ENCODE measurements around the gene OGFR. TPM values are rescaled to one million over a fixed set of nuclear protein-coding genes. Genes with fewer than 3 reads are reported as not detected.
"Not testable (repeated sequence)": the region's sequence is repeated elsewhere in the genome, so short reads cannot be mapped to it uniquely, and the experiment has no call there.

OGFR gene
- total RNA-seq, 2 donors from 2014 or later, result 42.3 to 52.6 TPM

DNA sequence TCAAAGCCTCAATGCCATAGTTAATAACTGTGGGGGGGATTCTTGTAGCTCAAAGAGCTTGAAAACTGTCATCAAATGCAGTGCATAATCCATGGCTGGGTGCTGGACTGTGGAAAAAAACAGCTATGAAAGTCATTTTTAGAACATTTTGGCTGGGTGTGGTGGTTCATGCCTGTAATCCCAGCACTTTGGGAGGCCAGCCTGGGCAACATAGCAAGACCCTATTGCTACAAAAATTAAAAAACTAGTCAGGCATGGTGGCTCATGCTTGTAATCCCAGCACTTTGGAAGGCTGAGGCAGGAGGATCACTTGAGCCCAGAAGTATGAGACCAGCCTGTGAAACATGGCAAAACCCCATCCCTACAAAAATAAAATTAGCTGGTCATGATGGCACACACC is 44.8 kb downstream of the OGFR start:
- ATAC-seq (replicated peaks), result no peak
- Mint-ChIP-seq H3K4me1 (no peaks in the 10 kb centered on the region), H3K36me3 (ENCODE audit: low read depth) (peaks cover 35% of the 10 kb centered on the region), H3K27ac (no peak overlapping the region), H3K9me3 (no peaks in the 10 kb centered on the region), H3K27me3 (no peaks in the 10 kb centered on the region), H3K4me3 (no peak overlapping the region)

DNA sequence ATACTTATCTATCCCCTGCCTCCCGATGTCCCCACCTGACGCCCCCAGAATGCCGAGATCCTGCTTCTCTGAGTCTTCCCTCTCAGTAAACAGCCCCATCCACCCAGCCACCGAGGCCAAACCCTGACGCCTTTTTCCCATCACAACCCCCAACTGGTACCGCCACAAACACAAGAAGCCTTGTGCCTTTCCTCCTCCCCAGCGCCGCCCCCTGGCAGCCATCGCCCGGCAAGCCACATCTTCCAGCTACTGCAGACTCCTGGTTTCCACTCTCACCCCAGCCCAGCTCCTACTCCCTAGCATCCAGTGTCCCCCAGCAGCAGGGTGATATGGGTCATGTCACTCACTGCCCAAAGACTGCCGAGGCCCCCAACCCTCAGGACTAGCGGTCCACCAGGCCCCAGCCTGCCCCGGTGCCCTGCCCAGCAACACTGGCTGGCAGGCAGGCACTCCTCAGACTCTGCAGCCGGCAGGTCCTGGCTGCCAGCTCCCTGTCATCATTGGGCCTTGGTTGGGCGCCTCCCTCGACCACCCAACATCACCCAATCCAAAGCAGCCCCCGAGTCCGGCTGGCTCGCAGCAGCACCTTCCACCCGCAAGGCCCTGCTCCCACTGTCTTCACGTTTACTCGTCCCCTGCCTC is 45.8 kb downstream of the OGFR start:
- H3K27ac Mint-ChIP-seq, result peak overlapping the region; percentile 32
- H3K9me3 Mint-ChIP-seq, result no peaks in the 10 kb centered on the region
- H3K4me1 Mint-ChIP-seq, result no peaks in the 10 kb centered on the region
- H3K4me3 Mint-ChIP-seq, result no peak overlapping the region
- ATAC-seq (replicated peaks), result no peak
- H3K27me3 Mint-ChIP-seq, result no peaks in the 10 kb centered on the region
- peaks cover 33% of the 10 kb centered on the region for H3K36me3 Mint-ChIP-seq (ENCODE audit: low read depth)

DNA sequence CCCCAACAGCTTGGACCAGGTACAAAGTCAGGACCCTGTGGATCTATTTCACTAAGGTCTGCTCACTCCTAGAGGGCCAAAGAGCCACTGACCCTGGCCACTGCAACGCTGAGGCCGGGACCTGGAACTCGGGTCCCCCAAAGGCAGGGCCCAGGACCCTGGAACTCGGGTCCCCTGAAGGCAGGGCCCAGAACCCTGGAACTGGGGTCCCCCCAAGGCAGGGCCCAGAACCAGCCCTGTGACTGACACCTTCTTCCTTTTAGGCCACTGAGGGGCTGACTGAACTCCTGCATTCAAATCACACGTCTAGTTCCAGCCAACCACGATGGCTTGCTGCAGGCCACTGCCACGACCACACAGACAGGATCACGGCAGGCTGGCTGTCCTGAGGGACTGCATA is 47.6 kb downstream of the OGFR start:
- H3K4me1 Mint-ChIP-seq, result no peaks in the 10 kb centered on the region
- H3K27me3 Mint-ChIP-seq, result no peaks in the 10 kb centered on the region
- H3K36me3 Mint-ChIP-seq (ENCODE audit: low read depth), result peaks cover 27% of the 10 kb centered on the region
- H3K9me3 Mint-ChIP-seq, result no peaks in the 10 kb centered on the region
- no peak for ATAC-seq (replicated peaks)
- no peak overlapping the region for H3K4me3 Mint-ChIP-seq
- H3K27ac Mint-ChIP-seq, result no peak overlapping the region

DNA sequence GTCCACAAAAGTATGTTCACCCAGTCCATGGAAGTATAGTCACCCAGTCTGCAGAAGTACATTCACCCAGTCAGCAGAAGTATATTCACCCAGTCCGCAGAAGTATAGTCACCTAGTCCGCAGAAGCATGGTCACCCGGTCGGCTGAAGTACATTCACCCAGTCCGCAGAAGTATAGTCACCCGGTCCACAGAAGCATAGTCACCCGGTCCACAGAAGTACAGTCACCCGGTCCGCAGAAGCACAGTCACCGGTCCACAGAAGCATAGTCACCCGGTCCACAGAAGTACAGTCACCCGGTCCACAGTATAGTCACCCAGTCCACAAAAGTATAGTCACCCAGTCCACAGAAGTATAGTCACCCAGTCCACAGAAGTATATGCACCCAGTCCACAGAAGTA is 48.2 kb downstream of the OGFR start:
- no peaks in the 10 kb centered on the region for H3K27me3 Mint-ChIP-seq
- H3K9me3 Mint-ChIP-seq, result no peaks in the 10 kb centered on the region
- H3K27ac Mint-ChIP-seq, result no peak overlapping the region
- peaks cover 29% of the 10 kb centered on the region for H3K36me3 Mint-ChIP-seq (ENCODE audit: low read depth)
- no peak overlapping the region for H3K4me3 Mint-ChIP-seq
- H3K4me1 Mint-ChIP-seq, result no peaks in the 10 kb centered on the region
- ATAC-seq (replicated peaks), result no peak

DNA sequence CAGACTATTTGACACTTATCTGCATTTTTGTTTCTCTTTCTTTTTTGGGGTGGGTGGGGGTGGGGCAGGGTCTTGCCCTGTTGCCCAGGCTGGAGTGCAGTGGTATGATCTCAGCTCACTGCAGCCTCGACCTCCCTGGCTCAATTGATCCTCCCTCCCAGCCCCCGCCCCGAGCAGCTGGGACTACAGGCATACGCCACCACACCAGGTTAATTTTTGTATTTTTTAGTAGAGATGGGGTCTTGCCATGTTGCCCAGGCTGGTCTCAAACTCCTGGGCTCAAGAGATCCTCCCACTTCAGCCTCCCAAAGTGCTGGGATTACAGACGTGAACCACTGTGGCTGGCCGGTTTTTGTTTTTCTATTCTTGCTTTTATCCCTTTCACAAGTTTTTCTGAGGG is 48.7 kb downstream of the OGFR start:
- not testable (repeated sequence) for H3K4me3 Mint-ChIP-seq; ATAC-seq (replicated peaks); H3K9me3 Mint-ChIP-seq; H3K27me3 Mint-ChIP-seq; H3K4me1 Mint-ChIP-seq; H3K27ac Mint-ChIP-seq
- H3K36me3 Mint-ChIP-seq (ENCODE audit: low read depth), result peaks cover 31% of the 10 kb centered on the region

DNA sequence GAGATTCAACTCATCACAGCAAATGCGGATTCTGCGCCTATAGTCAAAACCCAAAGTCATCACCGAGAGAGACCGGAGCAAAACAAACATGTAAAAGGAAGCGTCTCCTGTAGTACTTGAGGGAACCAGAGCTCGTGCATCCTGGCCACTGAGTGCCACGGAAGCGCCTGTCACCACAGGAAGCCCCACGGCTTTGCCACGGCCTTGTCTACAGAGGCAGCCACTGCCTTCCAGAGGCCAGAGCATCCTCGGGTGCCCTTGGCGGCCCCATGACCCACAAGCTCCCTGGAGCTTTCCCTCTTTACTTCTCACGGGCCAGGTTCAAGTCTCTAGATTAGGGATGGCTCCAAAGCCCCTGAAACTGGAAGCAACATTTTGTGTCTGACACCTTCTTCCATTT is 49.5 kb downstream of the OGFR start:
- H3K36me3 Mint-ChIP-seq (ENCODE audit: low read depth), result peaks cover 31% of the 10 kb centered on the region
- H3K9me3 Mint-ChIP-seq, result no peaks in the 10 kb centered on the region
- peaks cover 5% of the 10 kb centered on the region for H3K4me1 Mint-ChIP-seq
- H3K4me3 Mint-ChIP-seq, result no peak overlapping the region
- no peak for ATAC-seq (replicated peaks)
- H3K27ac Mint-ChIP-seq, result no peak overlapping the region
- H3K27me3 Mint-ChIP-seq, result no peaks in the 10 kb centered on the region

DNA sequence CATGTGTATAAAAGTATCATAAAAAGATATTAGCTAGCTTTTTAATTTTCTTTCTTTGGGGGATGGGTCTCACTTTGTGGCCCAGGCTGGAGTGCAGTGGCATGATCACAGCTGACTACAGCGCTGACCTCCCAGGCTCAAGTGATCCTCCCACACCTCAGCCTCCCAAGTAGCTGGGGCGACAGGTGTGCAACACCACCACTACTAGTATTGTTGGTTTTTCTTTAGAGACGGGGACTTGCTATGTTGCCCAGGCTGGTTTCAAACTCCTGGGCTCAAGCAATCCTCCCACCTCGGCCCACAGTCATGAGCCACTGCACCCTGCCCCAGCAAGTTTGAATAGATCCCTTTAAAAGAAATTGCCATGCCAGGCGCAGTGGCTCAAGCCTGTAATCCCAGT is 50.5 kb downstream of the OGFR start:
- Mint-ChIP-seq H3K4me3 (no peak overlapping the region), H3K27ac (no peak overlapping the region), H3K4me1 (peaks cover 5% of the 10 kb centered on the region), H3K36me3 (ENCODE audit: low read depth) (peaks cover 31% of the 10 kb centered on the region), H3K27me3 (no peaks in the 10 kb centered on the region), H3K9me3 (no peaks in the 10 kb centered on the region)
- ATAC-seq (replicated peaks), result no peak

DNA sequence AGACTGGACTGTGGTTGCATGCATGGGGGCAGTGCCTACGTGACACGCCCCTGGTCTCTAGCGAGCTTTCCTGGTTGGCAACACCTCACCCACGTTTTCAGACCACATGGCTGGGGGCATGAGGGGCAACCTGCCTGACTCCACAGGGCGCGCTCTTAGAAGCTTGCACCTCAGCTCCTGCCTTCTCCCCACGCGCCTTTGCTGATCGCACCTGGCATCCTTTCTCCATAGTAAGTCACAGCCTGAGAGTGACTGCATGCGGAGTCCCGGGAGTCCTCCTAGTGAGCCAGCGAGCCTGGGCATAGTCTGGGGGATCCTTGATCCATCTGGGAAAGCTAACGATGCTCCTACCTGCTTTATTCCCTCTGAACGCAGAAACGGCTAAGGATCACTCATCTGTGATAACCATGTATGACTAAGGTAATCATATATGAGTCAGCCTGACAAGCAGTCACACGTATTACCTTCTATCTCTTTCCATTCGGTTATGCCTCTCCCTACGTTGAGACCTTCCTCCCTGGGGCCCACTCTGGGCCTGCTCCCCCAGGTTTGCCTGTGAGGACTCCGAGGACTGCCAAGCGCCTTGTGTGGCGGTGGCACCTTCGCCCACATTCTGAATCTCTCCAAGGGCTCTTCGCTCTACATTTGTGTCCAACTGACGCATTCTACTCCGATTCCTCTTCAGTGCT is 52.4 kb downstream of the OGFR start:
- peaks cover 5% of the 10 kb centered on the region for H3K4me1 Mint-ChIP-seq
- H3K36me3 Mint-ChIP-seq (ENCODE audit: low read depth), result peaks cover 31% of the 10 kb centered on the region
- no peak overlapping the region for H3K27ac Mint-ChIP-seq
- H3K27me3 Mint-ChIP-seq, result no peaks in the 10 kb centered on the region
- no peak for ATAC-seq (replicated peaks)
- no peaks in the 10 kb centered on the region for H3K9me3 Mint-ChIP-seq
- H3K4me3 Mint-ChIP-seq, result no peak overlapping the region

DNA sequence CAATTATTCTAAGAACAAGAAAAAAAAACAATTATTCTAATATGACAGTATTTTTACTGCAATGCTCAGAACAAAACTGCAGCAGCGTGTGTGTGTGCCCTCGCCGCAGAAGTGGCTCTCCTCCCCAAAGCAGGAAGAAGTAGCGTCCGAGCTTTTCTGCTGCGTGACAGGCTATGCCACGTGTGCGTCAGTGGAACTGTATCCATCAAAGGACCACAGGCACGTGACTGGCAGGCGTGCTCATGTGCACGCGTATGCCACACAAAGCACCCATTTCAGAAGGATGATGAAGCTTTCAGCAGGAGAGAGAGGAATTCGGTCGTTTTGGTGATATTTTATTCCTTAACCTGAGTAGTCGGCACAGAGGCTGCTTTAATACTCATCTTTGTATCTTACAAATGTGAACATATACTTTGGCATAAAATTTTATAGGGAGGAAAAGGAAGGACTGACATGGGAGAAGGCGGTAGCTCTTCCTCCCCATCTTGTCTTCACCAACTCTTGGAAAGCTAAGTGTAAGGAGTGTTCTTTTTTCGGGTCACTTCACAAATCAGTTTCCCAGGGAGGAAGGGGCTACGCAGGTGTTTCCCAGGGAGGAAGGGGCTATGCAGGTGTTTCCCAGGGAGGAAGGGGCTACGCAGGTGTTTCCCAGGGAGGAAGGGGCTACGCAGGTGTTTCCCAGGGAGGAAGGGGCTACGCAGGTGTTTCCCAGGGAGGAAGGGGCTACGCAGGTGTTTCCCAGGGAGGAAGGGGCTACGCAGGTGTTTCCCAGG is 53.6 kb downstream of the OGFR start:
- no peak for ATAC-seq (replicated peaks)
- Mint-ChIP-seq H3K4me3 (no peak overlapping the region), H3K4me1 (peaks cover 5% of the 10 kb centered on the region), H3K27ac (no peak overlapping the region), H3K36me3 (ENCODE audit: low read depth) (peaks cover 24% of the 10 kb centered on the region), H3K27me3 (no peaks in the 10 kb centered on the region), H3K9me3 (no peaks in the 10 kb centered on the region)

DNA sequence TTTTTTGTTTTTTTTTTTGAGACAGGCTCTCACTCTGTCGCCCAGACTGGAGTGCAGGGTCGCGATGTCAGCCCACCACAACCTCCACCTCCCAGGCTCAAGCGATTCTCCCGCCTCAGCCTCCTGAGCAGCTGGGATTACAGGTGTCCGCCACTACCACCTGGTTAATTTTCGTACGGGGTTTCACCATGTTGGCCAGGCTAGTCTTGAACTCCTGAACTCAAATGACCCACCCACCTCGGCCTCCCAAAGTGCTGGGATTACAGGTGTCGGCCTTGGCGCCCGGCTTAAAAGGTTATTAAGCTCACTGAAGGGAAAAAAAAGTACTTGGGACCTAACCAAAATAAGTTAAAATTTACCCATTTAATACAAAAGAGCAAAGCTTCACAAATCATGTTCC is 55.1 kb downstream of the OGFR start:
- Mint-ChIP-seq H3K4me1 (peaks cover 5% of the 10 kb centered on the region), H3K9me3 (no peaks in the 10 kb centered on the region), H3K4me3 (peak overlapping the region; percentile 76), H3K27ac (no peak overlapping the region), H3K27me3 (no peaks in the 10 kb centered on the region), H3K36me3 (ENCODE audit: low read depth) (peaks cover 15% of the 10 kb centered on the region)
- no peak for ATAC-seq (replicated peaks)

DNA sequence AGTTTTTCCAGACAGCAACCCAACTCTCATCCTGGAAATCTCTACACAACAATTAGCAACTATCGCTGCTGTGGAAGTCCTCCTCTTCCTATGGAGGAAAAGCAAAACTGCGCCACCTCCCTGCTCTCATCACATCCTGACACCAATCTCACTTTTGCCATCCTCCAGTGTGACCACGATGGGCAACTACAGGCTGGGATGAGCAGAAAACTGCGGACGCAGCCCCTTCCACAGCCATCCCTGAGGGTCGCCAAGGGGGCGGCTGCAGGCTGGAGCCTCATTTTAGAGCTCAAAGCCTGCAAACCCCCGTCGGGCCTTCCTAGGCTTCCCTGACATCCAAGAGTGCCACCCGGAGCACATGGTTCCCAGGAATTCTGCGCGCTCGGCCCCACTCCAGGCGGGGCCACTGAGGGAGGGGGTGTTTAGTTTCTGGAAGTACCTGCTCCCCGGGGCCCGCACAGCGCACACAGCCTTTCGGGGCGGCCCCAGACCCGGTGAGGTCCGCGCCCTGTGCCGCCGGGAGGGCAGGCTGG is 55.8 kb downstream of the OGFR start:
- H3K27ac Mint-ChIP-seq, result no peak overlapping the region
- H3K4me1 Mint-ChIP-seq, result peaks cover 5% of the 10 kb centered on the region
- H3K4me3 Mint-ChIP-seq, result peak overlapping the region; percentile 76
- H3K27me3 Mint-ChIP-seq, result no peaks in the 10 kb centered on the region
- ATAC-seq (replicated peaks), result no peak
- H3K9me3 Mint-ChIP-seq, result no peaks in the 10 kb centered on the region
- H3K36me3 Mint-ChIP-seq (ENCODE audit: low read depth), result peaks cover 15% of the 10 kb centered on the region

DNA sequence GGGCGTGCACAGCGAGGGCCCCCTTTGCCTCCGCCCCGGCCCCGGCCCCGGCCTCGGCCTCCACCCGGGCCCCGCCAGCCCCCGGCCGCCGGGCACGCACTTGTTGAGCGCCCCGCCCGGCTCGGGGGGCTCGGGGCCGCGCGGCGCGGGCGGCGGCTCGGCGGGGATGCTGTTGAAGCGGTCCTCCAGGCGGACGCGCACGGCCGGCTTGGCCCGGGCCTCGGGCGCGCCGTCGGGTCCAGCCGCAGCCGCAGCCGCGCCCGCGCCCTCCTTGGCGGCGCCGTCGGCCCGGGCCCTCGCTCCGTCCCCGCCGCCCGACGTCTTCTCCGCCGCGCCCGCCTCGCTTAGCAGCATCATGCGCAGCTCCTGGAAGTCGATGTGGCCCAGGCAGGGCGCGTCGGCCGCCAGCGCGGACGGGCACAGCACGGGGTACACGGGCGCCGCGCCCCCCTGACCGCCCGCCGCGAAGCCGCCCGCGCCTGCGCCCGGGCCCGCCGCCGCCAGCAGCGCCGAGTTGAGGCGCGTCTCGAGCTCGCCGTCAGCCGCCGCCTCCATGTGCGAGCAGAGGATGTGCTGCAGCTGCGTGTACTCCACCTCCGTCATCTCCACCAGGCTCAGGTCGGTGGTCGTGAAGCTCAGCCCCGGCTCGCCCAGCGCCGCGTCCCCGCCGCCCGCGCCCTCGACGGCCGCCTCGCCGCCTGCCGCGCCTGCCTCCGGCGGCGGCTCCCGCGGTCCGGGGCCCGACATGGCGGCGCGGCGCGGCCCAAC is 56.5 kb downstream of the OGFR start:
- H3K36me3 Mint-ChIP-seq (ENCODE audit: low read depth), result peaks cover 15% of the 10 kb centered on the region
- no peak overlapping the region for H3K4me3 Mint-ChIP-seq
- peak; percentile 49 for ATAC-seq (replicated peaks)
- H3K27me3 Mint-ChIP-seq, result no peaks in the 10 kb centered on the region
- H3K4me1 Mint-ChIP-seq, result peaks cover 5% of the 10 kb centered on the region
- no peak overlapping the region for H3K27ac Mint-ChIP-seq
- H3K9me3 Mint-ChIP-seq, result no peaks in the 10 kb centered on the region

DNA sequence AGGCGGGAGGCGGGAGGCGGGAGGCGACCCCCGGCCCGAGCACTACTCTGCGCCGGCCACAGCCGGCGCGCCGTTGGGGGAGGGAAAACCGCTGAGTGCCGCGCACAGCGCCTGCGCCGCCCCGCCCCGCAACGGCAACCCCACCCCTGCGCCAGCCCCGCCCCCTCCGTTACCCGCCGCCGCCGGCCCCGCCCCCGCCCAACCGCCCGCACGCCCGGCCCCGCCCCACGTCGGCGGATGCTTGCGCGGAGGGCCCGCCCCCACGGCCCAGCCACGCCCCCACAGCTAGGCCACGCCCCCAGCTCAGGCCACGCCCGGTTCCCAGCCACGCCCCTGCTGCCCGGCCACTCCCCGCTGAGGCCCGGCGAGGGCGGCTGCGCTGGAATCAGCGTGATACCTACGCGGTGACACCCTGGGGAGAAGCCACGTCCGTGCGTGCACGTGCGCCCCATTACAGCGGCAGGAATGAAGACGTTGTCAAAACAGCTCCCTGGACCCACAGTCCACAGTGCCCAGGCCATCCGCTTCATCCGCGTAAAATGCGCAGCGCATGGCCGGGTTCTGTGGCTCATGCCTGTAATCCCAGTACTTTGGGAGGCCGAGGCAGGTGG is 57.2 kb downstream of the OGFR start, which contains the start of gene TCFL5:
TSS of gene TCFL5 (minus strand) at position 97 of the 611 bp plus-strand sequence. CDS start 152 bp downstream, outside the sequence.
- peak; percentile 92 for ATAC-seq (replicated peaks)
- Mint-ChIP-seq H3K36me3 (ENCODE audit: low read depth) (peaks cover 13% of the 10 kb centered on the region), H3K27ac (no peak within 1 kb of the TSS), H3K9me3 (no peaks in the 10 kb centered on the region), H3K4me1 (peaks cover 5% of the 10 kb centered on the region), H3K27me3 (no peaks in the 10 kb centered on the region), H3K4me3 (peak within 1 kb of the TSS; percentile 76)

Measured in activated T-helper 17 cell treated with anti-CD3 and anti-CD28 coated beads, Interleukin-2, amount 50 U/mL, for 72 hours (primary cell).